H9 (cell line): ENCODE results near the gene OR10A6. TPM values are rescaled to one million over a fixed set of nuclear protein-coding genes. Genes with fewer than 3 reads are reported as not detected.

Source experiments
- DNase-seq: peaks from one replicate; pipeline ENCODE4 v3.0.0-alpha.2; 2017
- H2AFZ ChIP-seq: one replicate; pipeline ENCODE4 v1.6.1; 2013; ENCODE audit warnings: mild to moderate bottlenecking, low read length, control low read depth, moderate library complexity
- H2AK5ac ChIP-seq: 2 replicates; pipeline ENCODE4 v1.6.1; 2013; ENCODE audit warnings: low read length, control low read depth, mixed read lengths; ENCODE audit not compliant: insufficient read length
- H2BK120ac ChIP-seq: one replicate; pipeline ENCODE4 v1.6.1; 2013; ENCODE audit warnings: low read depth, mild to moderate bottlenecking, low read length, control low read depth, inconsistent platforms; ENCODE audit not compliant: poor library complexity, severe bottlenecking
- H2BK12ac ChIP-seq: 2 replicates; pipeline ENCODE4 v1.6.1; 2013; ENCODE audit warnings: low read length, control low read depth, mixed read lengths, low read depth; ENCODE audit not compliant: insufficient read length
- H2BK15ac ChIP-seq: 2 replicates; pipeline ENCODE4 v1.6.1; 2013; ENCODE audit warnings: low read depth, low read length, control low read depth
- H2BK20ac ChIP-seq: one replicate; pipeline ENCODE4 v1.6.1; 2013; ENCODE audit warnings: low read depth, mild to moderate bottlenecking, low read length, control low read depth, inconsistent platforms; ENCODE audit not compliant: poor library complexity, severe bottlenecking
- H2BK5ac ChIP-seq: 2 replicates; pipeline ENCODE4 v1.6.1; 2013; ENCODE audit warnings: low read length, control low read depth, mixed read lengths; ENCODE audit not compliant: insufficient read length
- H3K14ac ChIP-seq: 2 replicates; pipeline ENCODE4 v1.6.1; 2013; ENCODE audit warnings: low read length, control low read depth; ENCODE audit not compliant: insufficient read depth
- H3K18ac ChIP-seq: 2 replicates; pipeline ENCODE4 v1.6.1; 2013; ENCODE audit warnings: low read depth, mild to moderate bottlenecking, mixed read lengths, low read length, control low read depth; ENCODE audit not compliant: insufficient read length
- H3K23ac ChIP-seq: 2 replicates; pipeline ENCODE4 v1.6.1; 2013; ENCODE audit warnings: low read length, control low read depth, mixed read lengths, low read depth; ENCODE audit not compliant: insufficient read length
- H3K23me2 ChIP-seq: 2 replicates; pipeline ENCODE4 v1.6.1; 2013; ENCODE audit warnings: low read depth, mild to moderate bottlenecking, mixed read lengths, low read length, control low read depth; ENCODE audit not compliant: insufficient read length, poor library complexity, severe bottlenecking
- H3K27ac ChIP-seq: 2 replicates; pipeline ENCODE4 v1.5.1; 2013; ENCODE audit warnings: low read length, control low read depth, mixed read lengths, low read depth; ENCODE audit not compliant: insufficient read length
- H3K27me3 ChIP-seq: 2 replicates; pipeline ENCODE4 v1.6.1; 2013; ENCODE audit warnings: low read length, control low read depth, inconsistent platforms; ENCODE audit not compliant: insufficient read depth
- H3K4ac ChIP-seq: 2 replicates; pipeline ENCODE4 v1.6.1; 2013; ENCODE audit warnings: low read depth, mild to moderate bottlenecking, control low read depth, inconsistent platforms, low read length, moderate library complexity
- H3K4me1 ChIP-seq: 2 replicates; pipeline ENCODE4 v1.6.1; 2013; ENCODE audit warnings: low read length, control low read depth, inconsistent platforms; ENCODE audit not compliant: insufficient read depth
- H3K4me2 ChIP-seq: 2 replicates; pipeline ENCODE4 v1.6.1; 2013; ENCODE audit warnings: low read length, control low read depth, mixed read lengths; ENCODE audit not compliant: insufficient read length, insufficient read depth
- H3K56ac ChIP-seq: 2 replicates; pipeline ENCODE4 v1.6.1; 2013; ENCODE audit warnings: low read depth, mild to moderate bottlenecking, mixed read lengths, low read length, control low read depth; ENCODE audit not compliant: insufficient read length
- H3K79me1 ChIP-seq: 2 replicates; pipeline ENCODE4 v1.6.1; 2013; ENCODE audit warnings: low read depth, mild to moderate bottlenecking, moderate library complexity, low read length, control low read depth, inconsistent platforms; ENCODE audit not compliant: insufficient read depth, poor library complexity, severe bottlenecking
- H3K79me2 ChIP-seq: 2 replicates; pipeline ENCODE4 v1.6.1; 2013; ENCODE audit warnings: low read length, control low read depth, inconsistent platforms; ENCODE audit not compliant: insufficient read depth
- H3K9ac ChIP-seq: 2 replicates; pipeline ENCODE4 v1.6.1; 2013; ENCODE audit warnings: low read length, control low read depth, mixed read lengths; ENCODE audit not compliant: insufficient read length; ENCODE audit errors: extremely low read depth
- H3K9me3 ChIP-seq: one replicate; pipeline ENCODE4 v1.6.1; 2013; ENCODE audit warnings: low read depth, low read length, inconsistent platforms; ENCODE audit not compliant: control insufficient read depth
- H3T11ph ChIP-seq: one replicate; pipeline ENCODE4 v1.6.1; 2013; ENCODE audit warnings: mild to moderate bottlenecking, low read length, control low read depth, inconsistent platforms
- H4K20me1 ChIP-seq: one replicate; pipeline ENCODE4 v1.6.1; 2013; ENCODE audit not compliant: control insufficient read depth, insufficient read length, insufficient read depth
- H4K5ac ChIP-seq: 2 replicates; pipeline ENCODE4 v1.6.1; 2013; ENCODE audit warnings: low read depth, mild to moderate bottlenecking, mixed read lengths, low read length, control low read depth; ENCODE audit not compliant: insufficient read length
- H4K8ac ChIP-seq: replicated peaks from 2 replicates; pipeline ENCODE4 v1.6.1; 2013; ENCODE audit warnings: low read length, control low read depth, mixed read lengths, low read depth; ENCODE audit not compliant: insufficient read length
- H4K91ac ChIP-seq: 2 replicates; pipeline ENCODE4 v1.6.1; 2013; ENCODE audit warnings: low read depth, mild to moderate bottlenecking, moderate library complexity, mixed read lengths, low read length, control low read depth; ENCODE audit not compliant: insufficient read length
- H3K27ac Mint-ChIP-seq, 3 experiments: 2 replicates in 2 of 3; 3 replicates in 1 of 3; pipeline ENCODE4 v1.8.0; 2020 to 2021; ENCODE audit warnings: mixed read lengths in 3 of 3, mild to moderate bottlenecking in 1 of 3, moderate library complexity in 1 of 3
- H3K27me3 Mint-ChIP-seq: 2 replicates; pipeline ENCODE4 v1.8.0; 2021; ENCODE audit warnings: low read depth, mild to moderate bottlenecking, moderate library complexity, mixed read lengths
- H3K36me3 Mint-ChIP-seq, 3 experiments: 2 replicates in 2 of 3; 3 replicates in 1 of 3; pipeline ENCODE4 v1.8.0; 2020 to 2021; ENCODE audit warnings: low read depth in 3 of 3, mixed read lengths in 3 of 3; ENCODE audit not compliant: insufficient read depth in 1 of 3
- H3K4me1 Mint-ChIP-seq, 2 experiments: 2 replicates each; pipeline ENCODE4 v1.8.0; 2020; ENCODE audit warnings: mixed read lengths in 2 of 2
- H3K4me3 Mint-ChIP-seq, 2 experiments: 2 replicates in 1 of 2; 3 replicates in 1 of 2; pipeline ENCODE4 v1.8.0; 2020 to 2021; ENCODE audit warnings: mild to moderate bottlenecking in 2 of 2, mixed read lengths in 2 of 2, moderate library complexity in 1 of 2
- H3K9me3 Mint-ChIP-seq, 2 experiments: 2 replicates in 1 of 2; 3 replicates in 1 of 2; pipeline ENCODE4 v1.8.0; 2020; ENCODE audit warnings: mild to moderate bottlenecking in 2 of 2, mixed read lengths in 2 of 2, moderate library complexity in 1 of 2
- CTCF ChIP-seq: fragments of 200-600 bp; sonication (generic); conservative IDR thresholded peaks from 3 replicates; pipeline ENCODE4 v1.8.0; 2021; ENCODE audit warnings: antibody characterized with exemption, mild to moderate bottlenecking
- WGBS: extraction: QIAGEN DNeasy Blood & Tissue Kit; methylation state at CpG from one replicate; pipeline ENCODE4 v1.1.7; 2013; ENCODE audit warnings: missing lambda C conversion rate, low lambda C conversion rate, mixed read lengths; ENCODE audit not compliant: insufficient read length; ENCODE audit errors: extremely low coverage; 5-methylcytosine and 5-hydroxymethylcytosine counted together
- total RNA-seq: library from RNA; stranded (reverse); gene quantifications from 2 replicates; pipeline ENCODE4 v1.2.1, GENCODE V29; 2021

Gene OR10A6
- total RNA-seq, 1 experiment from 2014 or later, result not detected

GRCh38 chr11:7901319-7901854, 29.7 kb downstream of the OR10A6 start:
- TF ChIP-seq CTCF, result no peak
- Histone ChIP-seq H3K23me2 (no peaks in the 10 kb centered on the region), H3K27ac (no peak overlapping the region), H3K79me2 (no peaks in the 10 kb centered on the region), H2BK15ac (no peak overlapping the region), H3K9me3 (no peaks in the 10 kb centered on the region), H3K18ac (no peak overlapping the region), H3K4ac (no peak overlapping the region), H3K9ac (no peak overlapping the region), H3K4me2 (no peak overlapping the region), H4K5ac (no peak overlapping the region), H4K91ac (no peak overlapping the region), H3T11ph (no peak overlapping the region), H4K8ac (no peak overlapping the region), H2AK5ac (no peak overlapping the region), H3K4me1 (peaks cover 1% of the 10 kb centered on the region; the same call in 1 of the 2 replicates), H3K79me1 (no peaks in the 10 kb centered on the region), H2AFZ (no peak overlapping the region), H4K20me1 (peaks cover 3% of the 10 kb centered on the region), H3K27me3 (no peaks in the 10 kb centered on the region), H2BK12ac (no peak overlapping the region), H2BK120ac (no peak overlapping the region), H2BK5ac (no peak overlapping the region), H3K23ac (no peak overlapping the region), H2BK20ac (no peak overlapping the region), H3K56ac (no peak overlapping the region), H3K14ac (no peak overlapping the region)
- WGBS, result no CpG with 5 or more reads among the region's 3 CpGs
- Mint-ChIP-seq H3K4me3 (no peak overlapping the region), H3K4me1 (peaks cover 30 to 44% of the 10 kb centered on the region in 2 experiments), H3K27me3 (no peaks in the 10 kb centered on the region; the same call in 1 of the 2 replicates), H3K36me3 (peaks cover 0 to 10% (median 0%) of the 10 kb centered on the region in 3 experiments; a peak in 2 of 7 replicates), H3K27ac (no peak overlapping the region), H3K9me3 (peaks cover 3 to 5% of the 10 kb centered on the region in 2 experiments; a peak in 3 of 5 replicates)
- no peak for DNase-seq
